Esophagus mucosa (tissue), 1 donor: ENCODE measurements around the gene ARMC5. TPM values are rescaled to one million over a fixed set of nuclear protein-coding genes. Genes with fewer than 3 reads are reported as not detected.

Experiments
- ATAC-seq: fragments of 200-7000 bp; cut with Tn5 transposase; one replicate; pipeline ENCODE4 v1.9.1; 2020
- total RNA-seq: library from RNA; stranded (reverse); gene quantifications from one replicate; pipeline ENCODE4 v1.2.4, GENCODE V29; 2023
- donor health status: DM: yes; HTN: yes; CAD: no.

The ARMC5 gene
- total RNA-seq, 1 donor from 2014 or later = 9.4 TPM

GRCh38 chr16:31461921-31462804, 2.9 kb downstream of the ARMC5 start:
- no peak for ATAC-seq

GRCh38 chr16:31464348-31464769, 5.1 kb downstream of the ARMC5 start:
- ATAC-seq = no peak

GRCh38 chr16:31464781-31465260, 5.5 kb downstream of the ARMC5 start:
- ATAC-seq = no peak

- peak; percentile 6 for ATAC-seq
These were observed 6.6 kb downstream of the ARMC5 start for GRCh38 chr16:31465788-31466370.

GRCh38 chr16:31466381-31466841, 7.1 kb downstream of the ARMC5 start:
- peak; percentile 3 for ATAC-seq

GRCh38 chr16:31467151-31467773, 8.0 kb downstream of the ARMC5 start:
- no peak for ATAC-seq

- ATAC-seq = no peak
These were observed 8.6 kb downstream of the ARMC5 start for GRCh38 chr16:31467858-31468257.

GRCh38 chr16:31470615-31471014, 11.3 kb downstream of the ARMC5 start:
- ATAC-seq = no peak

- no peak for ATAC-seq
These were observed 12.1 kb downstream of the ARMC5 start for GRCh38 chr16:31471241-31471874.

- peak; percentile 31 for ATAC-seq
These were observed 12.8 kb downstream of the ARMC5 start, which contains the start of gene TGFB1I1 for GRCh38 chr16:31471875-31472708. Gene TGFB1I1, plus strand, starts transcription at chr16:31472152. Its CDS starts 37 bp downstream, at chr16:31472189.

GRCh38 chr16:31472709-31473203, 13.5 kb downstream of the ARMC5 start:
- peak; percentile 81 for ATAC-seq

GRCh38 chr16:31473264-31473984, 14.1 kb downstream of the ARMC5 start:
- no peak for ATAC-seq

GRCh38 chr16:31474173-31474714, 14.9 kb downstream of the ARMC5 start:
- no peak for ATAC-seq

- ATAC-seq = no peak
These were observed 15.8 kb downstream of the ARMC5 start for GRCh38 chr16:31474773-31475738.

- ATAC-seq = no peak
These were observed 16.6 kb downstream of the ARMC5 start for GRCh38 chr16:31475946-31476302.

- ATAC-seq = peak; percentile 81
These were observed 17.3 kb downstream of the ARMC5 start for GRCh38 chr16:31476303-31477219.

- ATAC-seq = peak; percentile 6
These were observed 18.2 kb downstream of the ARMC5 start for GRCh38 chr16:31477220-31478216.
